Lower leg skin (tissue), 4 donors: ENCODE measurements around the gene PYGB. TPM values are rescaled to one million over a fixed set of nuclear protein-coding genes. Genes with fewer than 3 reads are reported as not detected.

ENCODE experiments used
- DNase-seq, 2 donors: peaks; one replicate each; pipeline ENCODE4 v3.0.0-alpha.2; 2019; ENCODE audit warnings: low spot score in 2 of 2
- H3K4me3 ChIP-seq: fragments of 200-600 bp; sonication (generic); 2 replicates; pipeline ENCODE4 v1.5.1; 2017; ENCODE audit warnings: mild to moderate bottlenecking, low read depth; ENCODE audit not compliant: poor library complexity, severe bottlenecking
- POLR2A ChIP-seq, 2 donors: fragments of 450-650 bp; IDR thresholded peaks; one replicate each; pipeline ENCODE4 v1.6.1; 2016 to 2017; ENCODE audit warnings: antibody characterized with exemption in 2 of 2, mild to moderate bottlenecking in 1 of 2, moderate library complexity in 1 of 2
- WGBS, 2 donors: methylation state at CpG; one replicate each; pipeline ENCODE4 v1.1.5; 2018; 5-methylcytosine and 5-hydroxymethylcytosine counted together
- intact Hi-C: fragments of 100-400 bp; cut with DNase I; formaldehyde crosslinking; loops from one replicate; pipeline ENCODE4 v1.15.0; 2023; ENCODE audit warnings: low total_unique reads
- total RNA-seq, 4 donors: library from RNA; depleted of rRNA; stranded (reverse); fragments of >200 nt; gene quantifications; one replicate each; pipeline ENCODE4 v1.1.0, GENCODE V29; 2016
- TF ChIP-seq, protein P1 (sequence below), 3 donors: fragments of 450-650 bp; IDR thresholded peaks; one replicate each; pipeline ENCODE4 v1.5.1; 2016; ENCODE audit warnings: antibody characterized with exemption in 3 of 3, mild to moderate bottlenecking in 3 of 3, moderate library complexity in 2 of 3

Gene PYGB
- total RNA-seq, 4 donors from 2014 or later: 99.0 to 308 (median 194) TPM

GRCh38 chr20:25274891-25275812 lies 27.3 kb downstream of the PYGB start:
- 91 to 93% methylated on average over 32 of the region's 32 CpGs for WGBS, 2 donors
- TF ChIP-seq POLR2A (IDR thresholded peaks at IDR 0.05): no peak
- TF ChIP-seq, protein P1, sequence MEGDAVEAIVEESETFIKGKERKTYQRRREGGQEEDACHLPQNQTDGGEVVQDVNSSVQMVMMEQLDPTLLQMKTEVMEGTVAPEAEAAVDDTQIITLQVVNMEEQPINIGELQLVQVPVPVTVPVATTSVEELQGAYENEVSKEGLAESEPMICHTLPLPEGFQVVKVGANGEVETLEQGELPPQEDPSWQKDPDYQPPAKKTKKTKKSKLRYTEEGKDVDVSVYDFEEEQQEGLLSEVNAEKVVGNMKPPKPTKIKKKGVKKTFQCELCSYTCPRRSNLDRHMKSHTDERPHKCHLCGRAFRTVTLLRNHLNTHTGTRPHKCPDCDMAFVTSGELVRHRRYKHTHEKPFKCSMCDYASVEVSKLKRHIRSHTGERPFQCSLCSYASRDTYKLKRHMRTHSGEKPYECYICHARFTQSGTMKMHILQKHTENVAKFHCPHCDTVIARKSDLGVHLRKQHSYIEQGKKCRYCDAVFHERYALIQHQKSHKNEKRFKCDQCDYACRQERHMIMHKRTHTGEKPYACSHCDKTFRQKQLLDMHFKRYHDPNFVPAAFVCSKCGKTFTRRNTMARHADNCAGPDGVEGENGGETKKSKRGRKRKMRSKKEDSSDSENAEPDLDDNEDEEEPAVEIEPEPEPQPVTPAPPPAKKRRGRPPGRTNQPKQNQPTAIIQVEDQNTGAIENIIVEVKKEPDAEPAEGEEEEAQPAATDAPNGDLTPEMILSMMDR (IDR thresholded peaks at IDR 0.05): no peak
- no peak overlapping the region for H3K4me3 ChIP-seq
- DNase-seq: peak in 1 of 2 donors; percentile 67
- intact Hi-C loops: no loop called here

DNA sequence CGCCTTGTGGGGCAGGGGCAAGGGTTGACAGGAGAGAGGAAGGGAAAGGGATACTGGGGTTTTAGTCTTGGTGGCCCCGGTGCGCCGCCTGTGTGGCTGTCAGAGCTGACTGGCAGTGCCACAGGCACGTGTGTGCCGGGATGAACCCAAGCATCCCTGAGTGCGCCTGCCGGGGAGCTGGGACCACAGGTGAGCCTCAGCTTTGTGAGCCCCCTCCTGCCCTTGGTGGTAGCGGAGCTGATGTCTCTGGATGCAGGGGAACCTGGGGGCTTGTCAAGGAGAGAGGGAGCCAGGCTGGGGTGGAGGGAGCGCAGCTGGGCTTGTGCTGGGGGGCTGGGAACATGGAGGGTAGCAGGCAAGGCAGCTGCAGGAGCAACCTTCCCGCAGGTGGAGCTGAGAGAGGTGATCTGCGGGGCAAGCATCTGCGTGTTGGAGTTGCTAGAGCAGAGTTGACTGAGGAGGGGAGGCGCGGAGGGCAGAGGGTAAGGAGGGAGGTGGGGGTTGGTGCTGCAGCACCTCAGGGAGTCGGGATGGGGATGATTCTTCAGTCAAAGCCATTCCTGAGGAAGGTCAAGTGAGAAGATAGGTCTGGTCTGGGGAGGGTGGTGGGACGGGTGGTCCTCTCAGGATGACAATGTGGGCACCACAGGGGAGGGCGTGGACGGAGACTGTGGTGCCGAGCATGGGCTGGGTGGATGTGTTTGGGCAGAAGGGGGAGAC lies 28.1 kb downstream of the PYGB start:
- DNase-seq: peak in 1 of 2 donors; percentile 77
- TF ChIP-seq, protein P1 (IDR thresholded peaks at IDR 0.05): no peak
- no peak for TF ChIP-seq POLR2A (IDR thresholded peaks at IDR 0.05)
- H3K4me3 ChIP-seq: no peak overlapping the region
- intact Hi-C loops: no loop called here
- 95 to 96% methylated on average over 20 of the region's 20 CpGs for WGBS, 2 donors

- WGBS, 2 donors: 90 to 92% methylated on average over 21 to 23 of the region's 24 CpGs
- no peak overlapping the region for H3K4me3 ChIP-seq
- DNase-seq: peak in 1 of 2 donors; percentile 81
- intact Hi-C loops: no loop called here
- TF ChIP-seq, protein P1 (IDR thresholded peaks at IDR 0.05): no peak
- no peak for TF ChIP-seq POLR2A (IDR thresholded peaks at IDR 0.05)
Observed at GRCh38 chr20:25276533-25277050, 28.7 kb downstream of the PYGB start.

DNA sequence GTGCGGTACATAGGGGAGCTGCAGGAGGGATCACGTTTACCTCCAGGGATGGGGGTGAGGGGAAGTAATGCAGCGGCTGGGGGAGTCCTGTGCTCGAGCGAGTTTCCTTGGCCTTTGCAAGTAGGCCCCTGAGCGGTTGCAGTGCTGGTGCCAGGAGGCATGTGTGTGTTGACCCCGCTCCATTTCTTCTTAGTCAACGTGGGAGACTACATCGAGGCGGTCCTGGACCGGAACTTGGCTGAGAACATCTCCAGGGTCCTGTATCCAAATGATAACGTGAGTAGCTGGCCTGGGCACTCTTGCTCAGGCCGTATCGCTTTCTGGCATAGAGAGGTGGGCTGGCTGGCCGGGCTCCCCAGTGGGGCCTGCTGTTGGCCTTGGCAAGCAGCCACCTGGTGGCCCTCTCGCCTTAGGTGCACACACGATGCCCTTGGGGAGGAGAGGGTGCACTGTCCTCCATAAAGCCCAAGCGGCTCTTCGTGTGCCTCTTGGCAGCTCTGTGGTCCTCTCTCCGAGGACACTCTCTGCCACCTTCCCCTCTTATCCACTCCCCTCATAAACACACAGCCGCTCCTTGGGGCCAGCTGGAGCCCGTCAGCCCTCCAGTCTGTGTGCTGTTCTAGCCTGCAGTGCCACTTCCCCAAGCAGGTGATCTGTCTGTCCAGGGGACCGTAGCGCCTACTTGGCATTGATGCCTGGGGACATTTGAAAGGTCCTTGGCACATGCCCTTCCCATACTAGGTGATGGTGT lies 29.3 kb downstream of the PYGB start:
- peak in 1 of 2 donors; percentile 80 for DNase-seq
- no peak overlapping the region for H3K4me3 ChIP-seq
- WGBS, 2 donors: 89 to 94% methylated on average over 21 to 24 of the region's 24 CpGs
- TF ChIP-seq, protein P1 (IDR thresholded peaks at IDR 0.05): no peak
- TF ChIP-seq POLR2A (IDR thresholded peaks at IDR 0.05): no peak
- intact Hi-C loops: no loop called here

DNA sequence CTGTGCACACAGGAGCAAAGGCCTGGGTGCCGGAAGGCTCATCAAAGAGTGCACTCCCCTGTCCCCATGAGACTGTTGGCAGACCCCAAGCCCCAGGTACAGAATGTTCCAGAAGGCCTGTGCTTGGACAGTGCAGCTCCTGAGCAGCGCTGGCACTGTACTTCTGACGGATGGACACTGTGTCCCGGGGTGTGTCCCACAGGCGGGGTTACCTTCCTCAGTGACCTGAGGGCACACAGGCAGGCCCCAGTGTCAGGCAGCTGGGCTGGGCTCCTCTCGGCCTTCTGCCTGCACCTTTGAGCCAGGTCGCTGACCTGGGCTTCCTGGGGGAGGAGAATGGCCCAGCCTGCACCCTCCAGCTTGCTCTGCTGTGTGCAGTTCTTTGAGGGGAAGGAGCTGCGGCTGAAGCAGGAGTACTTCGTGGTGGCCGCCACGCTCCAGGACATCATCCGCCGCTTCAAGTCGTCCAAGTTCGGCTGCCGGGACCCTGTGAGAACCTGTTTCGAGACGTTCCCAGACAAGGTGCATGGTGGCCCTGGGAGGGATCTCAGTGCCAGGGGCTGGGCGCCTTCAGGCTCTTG lies 30.1 kb downstream of the PYGB start:
- WGBS, 2 donors: 97% methylated on average over 10 to 14 of the region's 19 CpGs
- TF ChIP-seq, protein P1 (IDR thresholded peaks at IDR 0.05): no peak
- no peak for TF ChIP-seq POLR2A (IDR thresholded peaks at IDR 0.05)
- intact Hi-C loops: no loop called here
- no peak overlapping the region for H3K4me3 ChIP-seq
- DNase-seq: peak in 1 of 2 donors; percentile 83
